ENCODE measurements around the gene MAD1L1.
"Not testable (repeated sequence)": the region's sequence is repeated elsewhere in the genome, so short reads cannot be mapped to it uniquely, and the experiment has no call there.

Gene MAD1L1

DNA sequence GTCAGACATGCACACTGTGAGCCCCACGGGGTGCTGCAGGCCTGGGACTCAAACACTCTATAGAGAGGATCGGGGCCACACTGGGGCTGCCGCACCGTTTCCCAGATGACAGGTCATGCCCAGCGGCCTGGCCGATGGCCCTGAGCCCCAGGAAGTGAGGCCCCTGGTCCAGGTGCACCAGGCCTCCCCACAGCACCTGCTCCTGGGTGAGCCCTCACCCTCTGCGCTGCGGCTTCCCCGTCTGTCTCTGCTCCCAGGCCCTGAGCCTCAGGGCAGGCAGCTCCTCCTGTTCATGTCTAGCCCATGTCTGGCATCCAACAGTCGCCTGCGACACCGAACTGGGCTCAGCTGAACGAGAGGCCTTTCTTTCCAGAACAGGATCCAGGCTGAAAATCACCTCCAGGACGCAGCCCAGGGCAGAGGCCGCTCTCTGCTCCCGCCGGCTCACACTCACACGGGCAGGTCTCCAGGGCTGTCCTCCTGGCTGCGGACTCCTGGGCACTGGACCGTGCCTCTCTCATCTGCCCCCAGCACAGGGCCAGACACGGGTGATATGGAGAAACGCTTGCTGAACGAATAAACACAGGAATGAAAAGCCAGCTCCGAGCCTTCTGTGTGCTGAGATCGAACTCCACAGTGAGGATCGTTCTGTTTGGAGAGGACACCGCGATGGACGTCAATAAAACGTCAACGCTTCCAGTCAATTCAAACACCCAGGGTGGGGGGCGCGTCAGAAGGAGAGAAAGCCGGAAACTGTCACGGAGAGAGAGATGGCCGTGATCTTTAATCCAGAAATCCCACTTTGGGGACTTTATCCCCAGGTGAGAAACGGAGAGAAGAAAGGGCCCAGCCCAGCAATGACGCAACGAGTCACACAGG is 360.3 kb downstream of the MAD1L1 start:
- no peak for DNase-seq

DNA sequence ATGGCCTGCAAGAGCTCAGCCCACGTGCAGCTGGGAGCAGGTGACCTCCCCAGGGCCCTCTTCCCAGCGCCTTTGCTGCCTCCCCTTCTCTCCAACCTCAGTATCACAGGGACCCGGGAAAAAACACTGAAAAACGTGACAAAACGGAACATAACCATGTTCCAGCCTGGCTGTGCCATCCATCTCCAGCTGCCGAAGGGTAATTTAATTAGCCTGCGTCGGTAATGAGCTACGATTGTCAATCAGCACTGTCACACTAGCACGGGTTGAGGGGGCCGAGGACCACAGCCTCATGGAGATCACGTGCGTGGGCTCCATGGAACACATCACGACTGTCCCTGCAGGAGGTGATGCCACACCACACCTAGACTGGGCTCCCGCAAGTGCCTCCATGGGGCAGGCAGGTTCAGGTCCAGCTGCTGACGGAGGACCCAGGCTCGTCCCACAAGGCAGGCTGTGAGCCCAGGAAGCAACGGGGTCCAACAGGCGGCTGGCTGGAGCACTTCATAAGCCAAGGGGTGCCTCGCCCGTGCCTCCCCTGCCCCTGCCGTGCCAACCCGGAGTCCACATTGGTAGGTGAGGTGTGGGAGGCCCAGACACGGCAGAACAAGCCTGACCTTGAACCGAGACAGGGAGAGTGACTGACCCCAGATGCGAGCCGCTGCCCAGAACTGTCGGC is 363.2 kb downstream of the MAD1L1 start:
- DNase-seq: no peak

DNA sequence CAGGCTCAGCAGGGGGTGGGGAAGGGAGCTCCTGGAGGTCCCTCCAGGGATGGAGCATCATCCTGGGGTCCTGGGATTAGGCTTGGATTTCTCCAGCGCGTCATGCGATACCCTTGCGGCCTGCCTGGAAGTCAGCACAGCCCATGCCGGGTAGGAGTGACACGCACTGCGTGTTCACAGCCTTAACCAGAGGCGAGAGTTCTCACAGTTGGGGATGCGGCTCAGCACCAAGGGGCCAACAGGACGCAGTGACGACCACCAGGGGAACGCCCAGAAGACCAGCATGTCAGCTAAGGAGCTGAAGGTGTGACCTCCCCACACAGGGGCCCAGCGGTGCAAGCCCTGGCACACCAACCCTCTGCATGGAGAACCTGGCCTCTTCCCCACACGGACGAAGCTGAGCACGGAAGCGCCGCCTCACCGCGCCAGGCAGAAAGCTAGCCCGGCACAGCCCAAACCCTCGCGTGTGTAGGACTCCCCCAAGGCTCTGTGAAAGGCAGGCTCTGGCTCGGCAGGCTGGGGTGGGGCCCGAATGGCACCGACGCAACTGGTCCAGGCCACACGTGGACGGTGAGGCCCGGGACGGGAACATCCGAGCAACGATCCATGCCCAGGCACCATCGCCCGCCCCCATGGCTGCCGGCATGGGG is 364.1 kb downstream of the MAD1L1 start:
- no peak for DNase-seq

DNA sequence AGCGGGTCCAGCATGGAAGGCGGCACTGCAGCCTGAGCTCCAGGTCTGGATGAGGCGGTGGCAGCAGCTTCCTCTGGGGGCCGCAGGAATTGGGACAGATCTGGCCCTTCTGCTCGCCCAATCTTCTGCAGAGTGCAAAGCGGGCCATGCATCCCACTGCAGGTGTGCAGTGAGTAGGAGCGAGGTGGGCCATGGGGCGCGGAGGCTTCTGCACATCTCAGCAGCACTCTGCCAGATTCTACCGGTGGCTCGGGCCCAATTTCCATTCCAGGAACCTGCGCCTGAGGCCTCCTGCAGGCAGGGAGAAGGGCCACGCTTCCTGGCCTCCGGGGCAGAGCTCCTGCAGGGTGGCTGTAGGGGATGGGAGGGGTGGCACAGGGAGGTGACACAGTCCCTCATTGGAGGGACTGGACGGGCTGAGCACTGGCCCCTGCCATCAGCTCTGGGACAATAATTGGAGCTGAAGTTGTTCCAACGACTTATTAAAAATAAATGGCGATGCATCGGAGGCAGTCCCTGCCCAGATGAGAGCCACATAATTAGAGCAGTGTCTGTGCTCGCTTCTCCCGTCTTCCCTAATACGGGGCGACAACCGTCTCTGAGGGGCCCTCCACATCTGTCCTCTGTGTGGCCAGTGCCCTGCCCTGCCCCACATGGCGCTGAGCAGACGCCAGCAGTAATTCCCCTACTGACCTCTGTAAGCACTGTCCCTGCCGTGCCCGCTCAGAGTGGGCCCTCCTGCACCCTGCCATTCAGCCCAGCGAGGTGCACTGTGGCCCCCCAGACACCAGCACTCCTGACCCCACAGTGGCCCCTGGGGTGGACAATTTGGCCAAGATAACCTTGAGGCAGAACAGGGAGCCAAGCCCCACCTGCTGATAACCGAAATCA is 365.1 kb downstream of the MAD1L1 start:
- DNase-seq: no peak

DNA sequence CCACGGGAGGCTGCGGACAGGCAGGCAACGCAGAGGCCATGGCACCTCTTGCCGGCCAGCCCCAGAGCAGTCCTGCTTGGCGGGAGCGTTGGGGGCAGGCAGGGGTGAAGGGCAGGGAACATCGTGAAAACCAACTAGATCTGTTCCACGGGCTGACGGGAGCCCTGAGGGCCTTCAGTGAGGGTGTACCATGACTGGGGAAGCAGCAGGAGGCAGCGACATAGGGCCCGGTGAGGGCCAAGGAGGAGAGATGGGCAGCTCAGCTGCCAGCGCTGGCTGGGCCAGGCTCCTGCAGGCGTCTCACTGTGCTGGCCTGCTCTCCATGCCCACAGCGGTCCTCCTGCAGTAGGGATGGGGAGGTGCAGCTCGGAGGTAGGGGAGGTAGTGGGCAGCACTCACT is 366.1 kb downstream of the MAD1L1 start:
- DNase-seq: no peak

DNA sequence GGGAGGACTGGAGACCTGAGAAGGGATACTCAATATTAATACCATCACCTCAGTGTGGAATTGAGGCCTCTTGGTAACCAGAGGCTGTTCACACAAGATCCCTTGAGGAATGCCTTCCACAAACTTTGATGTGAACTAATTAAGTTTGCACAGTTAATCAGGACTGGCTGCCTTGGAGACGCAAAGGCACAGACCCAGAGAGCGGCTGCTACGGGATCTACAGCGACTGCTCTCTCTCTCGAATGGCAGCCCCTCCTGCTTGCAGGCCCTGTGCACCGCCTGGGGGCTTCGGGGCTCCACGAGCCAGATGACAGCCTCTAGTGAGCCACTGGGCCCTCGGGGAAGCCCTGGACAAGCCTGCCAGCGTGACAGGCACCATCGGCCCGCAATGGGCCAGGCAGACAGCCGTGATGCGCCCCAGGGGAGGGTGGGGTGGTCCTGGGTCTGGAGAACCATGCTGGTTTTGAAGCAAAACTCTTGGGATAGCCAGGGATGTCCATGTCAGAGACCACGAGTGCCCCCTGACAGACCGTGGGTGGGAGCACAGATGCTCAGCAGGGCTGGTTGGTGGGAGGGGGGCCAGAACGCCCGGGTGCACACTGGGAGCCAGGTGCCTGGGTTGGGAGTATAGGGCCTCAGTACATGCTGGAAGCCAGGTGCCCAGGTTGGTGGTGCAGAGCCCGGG is 367.0 kb downstream of the MAD1L1 start:
- DNase-seq: peak in 6 of 58 donors; percentile 15 to 30 (median 28)

DNA sequence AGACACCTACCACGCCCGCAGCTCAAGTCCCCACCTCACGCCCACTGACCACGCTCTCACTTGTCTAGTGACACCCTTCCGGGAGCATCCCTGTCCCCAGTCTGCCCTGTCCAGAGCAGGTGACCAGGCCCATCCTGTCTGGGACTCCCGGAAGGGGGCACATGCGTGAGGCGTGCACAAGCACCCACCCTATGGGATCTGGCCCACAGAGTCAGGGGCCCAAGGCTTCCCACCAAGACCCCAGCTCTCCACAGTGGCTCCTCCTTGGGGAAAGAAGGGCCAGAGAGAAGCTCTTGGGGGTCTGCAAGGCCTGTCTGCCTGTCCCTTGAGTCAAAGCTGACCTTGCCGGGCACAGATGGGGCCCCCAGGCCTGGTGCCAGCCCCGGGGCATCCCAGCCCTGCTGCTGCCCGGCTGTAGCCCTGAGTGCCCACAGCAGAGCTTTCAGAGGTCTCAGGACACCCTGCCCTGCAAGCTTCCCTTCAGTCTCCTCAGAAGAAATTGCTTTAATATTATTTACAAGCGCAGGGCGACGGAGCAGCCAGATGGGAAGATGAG is 367.7 kb downstream of the MAD1L1 start:
- no peak for DNase-seq

DNA sequence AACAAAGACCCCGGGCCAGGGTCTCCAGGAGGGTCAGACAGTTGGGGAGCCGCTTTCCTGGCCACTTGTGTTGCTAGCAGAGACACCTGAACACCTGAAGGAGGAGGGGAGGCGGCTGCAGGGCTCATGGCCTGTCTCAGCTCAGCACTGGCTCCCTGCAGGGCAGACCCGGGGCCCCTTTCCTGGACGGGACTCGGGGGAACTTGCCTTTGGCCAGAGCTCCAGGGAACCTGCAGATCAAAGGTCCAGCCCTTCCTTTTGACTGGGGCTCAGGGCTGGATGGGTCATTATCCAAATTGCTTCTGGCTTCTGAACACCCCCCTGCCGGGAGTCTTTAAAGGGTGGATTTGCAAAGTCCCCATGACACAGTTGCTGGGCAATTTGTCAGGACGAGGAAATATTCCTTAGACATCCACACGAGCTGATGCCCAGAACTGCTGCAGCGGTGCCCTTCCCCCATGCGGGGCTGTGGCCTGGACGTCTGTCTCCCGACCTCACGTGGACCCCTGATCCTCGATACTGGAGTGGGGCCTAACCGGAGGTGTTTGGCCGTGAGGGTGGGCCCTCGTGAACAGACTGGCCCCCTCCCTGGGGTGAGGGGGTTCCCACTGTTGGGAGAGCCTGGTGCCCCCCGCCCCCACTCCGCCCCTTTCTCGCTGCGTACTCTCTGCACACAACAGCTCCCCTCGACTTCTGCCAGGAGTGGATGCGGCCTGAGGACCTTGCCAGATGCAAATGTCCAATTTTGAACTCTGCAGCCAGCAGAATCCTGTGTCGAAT is 368.4 kb downstream of the MAD1L1 start:
- DNase-seq: peak in 39 of 58 donors; percentile 10 to 85 (median 35)

DNA sequence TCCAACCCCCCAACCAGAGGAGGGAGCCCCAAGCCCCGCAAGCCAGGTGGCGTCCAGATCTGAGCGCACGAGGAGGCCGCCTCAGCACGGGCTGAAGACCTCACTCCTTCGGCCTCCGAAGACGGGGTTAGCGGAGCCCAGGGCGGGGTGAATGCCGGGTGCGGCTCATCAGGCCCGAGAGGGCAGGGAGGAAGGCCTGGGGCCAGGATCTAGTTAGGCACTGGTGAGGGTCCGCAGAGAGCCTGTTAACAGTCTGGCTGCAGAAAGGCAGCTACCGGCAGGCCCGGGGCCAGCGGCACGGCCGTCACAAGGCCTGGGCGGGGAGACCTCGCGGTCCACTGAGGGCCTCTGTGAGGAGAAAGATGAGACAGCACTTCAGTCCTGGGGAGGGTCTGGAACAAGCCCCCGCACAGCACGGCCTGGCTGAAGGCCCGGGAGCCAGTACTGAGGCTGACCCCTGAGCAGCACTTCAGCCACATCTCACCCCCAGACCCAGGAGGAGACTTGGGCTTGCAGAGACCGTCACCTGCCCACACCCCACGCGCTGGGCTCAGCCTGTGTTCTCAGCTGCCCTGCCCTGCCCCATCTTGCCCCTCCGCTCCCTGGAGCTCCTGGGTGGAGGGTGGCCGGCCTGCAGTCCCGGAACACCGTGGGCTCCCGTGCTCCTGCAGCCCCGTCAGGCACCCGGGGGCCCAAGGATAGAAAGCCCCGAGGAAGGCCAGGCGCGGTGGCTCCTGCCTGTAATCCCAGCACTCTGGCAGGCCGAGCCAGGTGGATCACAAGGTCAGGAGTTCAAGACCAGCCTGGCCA is 369.4 kb downstream of the MAD1L1 start:
- no peak for DNase-seq

DNA sequence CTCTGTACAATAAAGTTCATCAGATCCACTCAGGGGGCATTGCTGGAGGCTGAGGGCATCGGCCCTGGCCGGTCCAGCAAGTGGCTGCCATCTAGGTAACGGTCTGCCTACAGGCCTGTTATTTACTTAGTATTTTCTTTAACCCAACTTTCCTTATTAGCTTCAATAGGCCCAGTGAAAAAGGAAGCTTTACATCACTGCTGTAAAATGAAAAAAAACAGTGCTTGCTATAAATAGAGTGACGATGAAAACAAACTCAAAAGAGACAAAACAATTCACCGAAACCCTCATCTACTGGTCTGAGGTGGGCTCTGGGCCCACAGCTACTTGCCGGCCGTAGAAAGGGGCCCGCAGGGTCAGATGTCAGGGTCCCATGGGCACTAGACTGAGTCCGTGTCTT is 370.2 kb downstream of the MAD1L1 start:
- DNase-seq: no peak

DNA sequence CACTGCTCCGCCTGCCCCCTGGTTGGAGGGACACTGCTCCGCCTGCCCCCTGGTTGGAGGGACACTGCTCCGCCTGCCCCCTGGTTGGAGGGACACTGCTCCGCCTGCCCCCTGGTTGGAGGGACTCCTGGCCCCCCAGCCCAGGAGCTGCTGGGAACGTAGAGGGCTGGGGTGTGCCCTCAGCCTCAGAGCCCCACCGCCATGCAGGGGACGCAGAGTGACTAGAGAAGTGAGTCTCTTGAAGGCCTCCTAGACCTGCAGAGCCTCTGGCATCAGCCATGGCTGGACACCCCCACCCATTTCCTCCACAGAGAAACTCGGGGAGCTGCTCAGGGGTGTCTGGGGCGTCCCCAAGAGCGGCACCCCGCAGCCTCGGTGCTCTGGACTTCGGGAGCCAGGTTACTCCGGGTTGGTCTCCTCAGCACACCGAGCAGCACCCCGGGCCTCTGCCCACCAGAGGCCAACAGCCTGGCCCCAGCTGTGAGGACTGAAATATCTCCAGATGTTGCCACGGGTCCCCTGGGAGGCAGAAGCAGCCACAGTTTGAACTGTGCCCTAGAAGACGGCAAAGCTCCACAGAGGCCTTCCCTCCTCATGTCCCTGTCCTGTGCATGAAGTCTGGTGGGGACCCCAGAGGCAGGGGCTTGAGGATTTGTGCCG is 370.8 kb downstream of the MAD1L1 start:
- no peak for DNase-seq

DNA sequence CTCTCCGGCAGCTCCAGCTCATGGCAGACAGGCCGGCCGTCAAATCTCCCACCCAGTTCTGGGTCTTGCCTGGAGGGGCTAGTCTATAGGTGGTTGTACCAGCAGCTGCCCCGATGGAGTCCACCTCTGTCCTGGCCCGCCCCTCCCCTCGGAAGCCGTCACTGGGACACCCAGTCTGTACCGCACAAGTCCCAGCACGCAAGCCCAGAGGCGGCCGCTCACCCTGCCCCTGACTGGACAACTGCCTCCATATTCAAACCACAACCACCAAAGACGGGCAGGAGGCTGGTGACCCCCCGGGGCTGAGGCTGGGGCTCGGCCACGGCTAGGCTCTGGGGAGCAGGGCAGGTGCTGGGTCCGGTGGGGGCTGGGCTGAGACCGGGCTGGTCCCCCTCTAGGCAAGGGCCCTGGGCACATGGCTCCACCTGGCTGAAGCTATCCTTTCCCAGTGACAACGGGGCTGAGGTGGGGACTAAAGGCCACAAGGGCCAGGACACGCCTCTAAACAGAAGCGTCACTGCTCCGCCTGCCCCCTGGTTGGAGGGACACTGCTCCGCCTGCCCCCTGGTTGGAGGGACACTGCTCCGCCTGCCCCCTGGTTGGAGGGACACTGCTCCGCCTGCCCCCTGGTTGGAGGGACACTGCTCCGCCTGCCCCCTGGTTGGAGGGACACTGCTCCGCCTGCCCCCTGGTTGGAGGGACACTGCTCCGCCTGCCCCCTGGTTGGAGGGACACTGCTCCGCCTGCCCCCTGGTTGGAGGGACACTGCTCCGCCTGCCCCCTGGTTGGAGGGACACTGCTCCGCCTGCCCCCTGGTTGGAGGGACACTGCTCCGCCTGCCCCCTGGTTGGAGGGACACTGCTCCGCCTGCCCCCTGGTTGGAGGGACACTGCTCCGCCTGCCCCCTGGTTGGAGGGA is 371.6 kb downstream of the MAD1L1 start:
- DNase-seq: not testable (repeated sequence)

DNA sequence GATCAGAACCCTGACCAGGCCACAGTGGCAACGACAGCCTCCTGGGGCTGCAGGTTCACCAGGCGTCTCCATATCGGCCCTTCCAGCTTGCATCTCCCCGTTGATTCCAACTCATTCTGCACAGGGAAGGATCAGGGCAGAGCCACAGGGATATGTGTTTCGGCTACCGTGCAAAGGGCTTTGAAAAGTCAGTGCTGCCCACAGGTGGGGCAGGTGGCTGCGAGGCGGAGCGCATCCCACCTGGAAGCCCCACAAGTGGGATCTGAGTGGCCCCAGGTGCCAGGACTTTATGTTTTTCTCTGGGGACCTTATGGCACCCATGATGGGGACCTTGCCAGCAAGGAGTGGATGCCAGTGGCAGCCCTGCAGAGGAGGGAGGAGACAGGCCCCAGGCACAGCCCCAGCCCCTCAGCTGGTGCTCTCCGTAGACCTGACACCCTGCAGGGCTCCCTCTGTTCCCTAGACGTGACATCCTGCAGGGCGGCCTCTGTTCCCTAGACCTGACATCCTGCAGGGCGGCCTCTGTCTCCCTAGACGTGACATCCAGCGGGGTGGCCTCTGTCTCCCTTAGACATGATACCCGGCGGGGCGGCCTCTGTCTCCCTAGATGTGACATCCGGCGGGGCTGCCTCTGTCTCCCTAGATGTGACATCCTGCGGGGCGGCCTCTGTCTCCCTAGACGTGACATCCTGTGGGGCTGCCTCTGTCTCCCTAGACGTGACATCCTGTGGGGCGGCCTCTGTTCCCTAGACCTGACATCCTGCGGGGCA is 373.3 kb downstream of the MAD1L1 start:
- DNase-seq: no peak

DNA sequence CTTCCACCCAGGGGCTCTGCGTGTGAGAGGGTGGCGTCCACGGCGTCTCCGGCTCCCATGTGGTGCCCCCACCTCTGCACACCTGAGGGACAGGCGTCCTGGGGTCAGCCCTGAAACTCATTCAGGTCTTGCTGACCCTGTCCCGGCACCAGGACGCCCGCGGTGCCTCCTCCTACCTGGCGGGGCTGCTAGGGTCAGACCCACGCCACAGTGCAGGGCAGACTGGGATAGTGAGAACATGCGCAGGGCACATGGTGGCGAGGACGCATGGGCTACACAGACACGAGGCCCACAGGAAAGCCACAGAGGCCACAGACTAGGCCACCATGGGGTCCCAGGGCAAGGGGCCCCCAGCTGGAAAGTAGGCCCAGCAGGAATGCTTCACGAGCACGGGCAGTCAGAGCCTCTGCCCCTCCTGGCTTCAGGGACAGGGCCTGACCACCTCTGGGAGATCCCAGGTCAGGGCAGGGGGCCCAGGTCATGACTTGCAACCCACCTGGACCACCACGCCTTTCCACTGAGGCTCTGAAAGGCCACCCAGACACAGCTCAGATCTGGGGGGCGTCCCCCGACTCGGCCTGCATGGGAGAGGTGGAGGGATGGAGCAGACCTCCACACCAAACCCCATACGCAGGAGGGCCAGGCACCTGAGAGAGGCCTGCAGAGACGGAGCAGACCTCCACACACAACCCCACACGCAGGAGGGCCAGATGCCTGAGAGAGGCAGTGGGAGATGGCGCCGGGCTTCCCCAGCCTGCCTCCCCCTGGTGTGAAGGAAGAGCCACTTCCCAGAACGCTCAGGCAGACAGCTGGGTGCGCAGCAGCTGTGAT is 374.1 kb downstream of the MAD1L1 start:
- no peak for DNase-seq

All from anterior cingulate cortex (tissue), 58 donors.